GM12891 (cell line): ENCODE data around the gene PLIN4.

Experiments used
- PAX5 ChIP-seq: IDR thresholded peaks from 2 replicates; pipeline ENCODE4 v1.6.1; 2011; ENCODE audit warnings: low read length, moderate library complexity, mild to moderate bottlenecking; ENCODE audit not compliant: insufficient read depth, severe bottlenecking
- POLR2A ChIP-seq: IDR thresholded peaks from 2 replicates; pipeline ENCODE4 v1.6.1; 2011; ENCODE audit warnings: low read depth, low read length, control low read depth
- POLR2AphosphoS5 ChIP-seq: IDR thresholded peaks from 2 replicates; pipeline ENCODE4 v1.6.1; 2011; ENCODE audit warnings: low read depth, low read length, control low read depth
- POU2F2 ChIP-seq: IDR thresholded peaks from 2 replicates; pipeline ENCODE4 v1.6.1; 2011; ENCODE audit warnings: low read depth, mild to moderate bottlenecking, control low read depth, low read length, moderate library complexity
- SPI1 ChIP-seq: IDR thresholded peaks from 2 replicates; pipeline ENCODE4 v1.6.1; 2011; ENCODE audit warnings: low read depth, low read length, control low read depth
- TAF1 ChIP-seq: IDR thresholded peaks from 2 replicates; pipeline ENCODE4 v1.6.1; 2011; ENCODE audit warnings: low read depth, low read length, control low read depth

- TF ChIP-seq POLR2A = no peak
- no peak for TF ChIP-seq POLR2AphosphoS5
- no peak for TF ChIP-seq TAF1
- TF ChIP-seq POU2F2 = no peak
- no peak for TF ChIP-seq SPI1
- TF ChIP-seq PAX5 = no peak
These were observed 6.8 kb downstream of the PLIN4 start for GRCh38 chr19:4511300-4512054.
